Prostate gland (tissue), 2 donors: Measurements from ENCODE around the gene MDK. TPM values are rescaled to one million over a fixed set of nuclear protein-coding genes. Genes with fewer than 3 reads are reported as not detected.

ENCODE experiments used
- DNase-seq: peaks from one replicate; pipeline ENCODE4 v3.0.0-alpha.2; 2019; ENCODE audit warnings: low spot score
- H3K27ac ChIP-seq, 2 donors: fragments of 200-600 bp; sonication (generic); 2 replicates each; pipeline ENCODE4 v1.5.1; 2017 to 2019
- H3K27me3 ChIP-seq: fragments of 200-600 bp; sonication (generic); replicated peaks from 2 replicates; pipeline ENCODE4 v1.5.1; 2019; ENCODE audit not compliant: insufficient read depth
- H3K36me3 ChIP-seq, 2 donors: fragments of 200-600 bp; sonication (generic); 1 replicate in 1 of 2; 2 replicates in 1 of 2; pipeline versions ENCODE4 v1.5.1 to v1.8.1; 2017 to 2019
- H3K4me1 ChIP-seq: fragments of 200-600 bp; sonication (generic); replicated peaks from 2 replicates; pipeline ENCODE4 v1.5.1; 2019
- H3K4me3 ChIP-seq, 2 donors: fragments of 200-600 bp; sonication (generic); 2 replicates each; pipeline ENCODE4 v1.5.1; 2017 to 2019
- H3K9me3 ChIP-seq: fragments of 200-600 bp; sonication (generic); 2 replicates; pipeline ENCODE4 v1.5.1; 2017
- POLR2A ChIP-seq: fragments of 450-650 bp; IDR thresholded peaks from one replicate; pipeline ENCODE4 v1.6.1; 2016; ENCODE audit warnings: antibody characterized with exemption, mild to moderate bottlenecking
- POLR2AphosphoS5 ChIP-seq: sonication (generic); formaldehyde crosslinking; IDR thresholded peaks from one replicate; pipeline ENCODE4 v1.6.1; 2017; ENCODE audit warnings: antibody characterized with exemption
- WGBS: methylation state at CpG from one replicate; pipeline ENCODE4 v1.1.5; 2018; 5-methylcytosine and 5-hydroxymethylcytosine counted together
- intact Hi-C: fragments of 100-400 bp; cut with DNase I; formaldehyde crosslinking; loops from one replicate; pipeline ENCODE4 v1.14.2; 2022
- total RNA-seq, 2 donors: library from RNA; depleted of rRNA; stranded (reverse); fragments of >200 nt; gene quantifications; one replicate each; pipeline ENCODE4 v1.1.0, GENCODE V29; 2016
- TF ChIP-seq, protein P1 (sequence below), 4 experiments: fragments of 200-600 bp in 2 of 4; fragments of 450-650 bp in 2 of 4; sonication (generic) in 2 of 4; IDR thresholded peaks; 1 replicate in 3 of 4; 2 replicates in 1 of 4; pipeline ENCODE4 v1.5.1; 2016 to 2019; ENCODE audit warnings: antibody characterized with exemption in 4 of 4, mild to moderate bottlenecking in 2 of 4, moderate library complexity in 2 of 4

MDK gene
- total RNA-seq, 2 donors from 2014 or later = 71.6 to 164 TPM

DNA sequence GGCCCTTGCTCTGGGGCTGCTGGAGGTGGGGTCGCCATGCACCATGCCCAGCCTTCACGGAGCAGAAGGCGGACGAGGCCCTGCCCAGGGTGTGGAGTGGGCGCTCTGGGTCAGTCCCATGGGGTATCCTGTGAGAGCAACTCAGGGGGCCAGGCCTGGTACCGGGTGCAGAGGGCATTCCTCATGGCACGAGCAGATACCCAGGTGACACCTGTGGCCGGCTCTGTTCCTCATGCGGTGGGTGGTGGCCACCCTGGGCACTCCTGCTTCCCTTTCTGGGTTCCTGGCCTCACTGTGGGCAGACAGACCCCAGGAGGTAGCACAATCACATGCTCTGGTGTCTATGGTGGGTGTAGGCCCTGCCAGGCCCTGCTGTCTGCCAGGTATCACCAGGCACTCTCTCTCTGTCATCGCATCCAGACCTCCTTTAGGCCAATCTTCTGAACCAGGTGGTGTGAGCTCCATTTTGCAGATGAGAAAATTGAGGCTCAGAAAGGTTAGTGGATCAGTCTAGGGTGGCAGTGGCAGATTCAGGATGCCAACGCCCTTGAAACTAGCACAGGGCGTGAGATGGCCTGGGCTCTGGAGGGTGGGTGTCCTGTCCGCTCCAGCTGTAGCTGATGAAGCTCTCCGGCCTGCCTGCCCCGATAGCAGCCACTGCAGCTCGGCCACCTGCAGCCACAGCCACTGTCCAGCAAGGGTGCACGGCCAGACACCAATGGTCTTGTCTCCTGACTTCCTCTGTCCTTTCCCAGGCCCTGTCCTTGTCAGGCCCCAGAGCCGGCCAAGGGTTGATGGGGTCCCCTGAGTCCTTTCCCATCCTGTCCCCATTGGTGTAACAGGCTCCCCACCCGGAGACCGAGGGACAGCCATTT is 19.1 kb upstream of the MDK start:
- no peak for DNase-seq
- H3K4me3 ChIP-seq = no peak overlapping the region
- peaks cover 10% of the 10 kb centered on the region for H3K4me1 ChIP-seq
- H3K27ac ChIP-seq = peak overlapping the region; percentile 72 to 77
- H3K9me3 ChIP-seq = no peaks in the 10 kb centered on the region
- intact Hi-C loops = no loop called here
- 85% methylated on average over 20 of the region's 20 CpGs for WGBS
- no peak for TF ChIP-seq POLR2A
- TF ChIP-seq, protein P1, sequence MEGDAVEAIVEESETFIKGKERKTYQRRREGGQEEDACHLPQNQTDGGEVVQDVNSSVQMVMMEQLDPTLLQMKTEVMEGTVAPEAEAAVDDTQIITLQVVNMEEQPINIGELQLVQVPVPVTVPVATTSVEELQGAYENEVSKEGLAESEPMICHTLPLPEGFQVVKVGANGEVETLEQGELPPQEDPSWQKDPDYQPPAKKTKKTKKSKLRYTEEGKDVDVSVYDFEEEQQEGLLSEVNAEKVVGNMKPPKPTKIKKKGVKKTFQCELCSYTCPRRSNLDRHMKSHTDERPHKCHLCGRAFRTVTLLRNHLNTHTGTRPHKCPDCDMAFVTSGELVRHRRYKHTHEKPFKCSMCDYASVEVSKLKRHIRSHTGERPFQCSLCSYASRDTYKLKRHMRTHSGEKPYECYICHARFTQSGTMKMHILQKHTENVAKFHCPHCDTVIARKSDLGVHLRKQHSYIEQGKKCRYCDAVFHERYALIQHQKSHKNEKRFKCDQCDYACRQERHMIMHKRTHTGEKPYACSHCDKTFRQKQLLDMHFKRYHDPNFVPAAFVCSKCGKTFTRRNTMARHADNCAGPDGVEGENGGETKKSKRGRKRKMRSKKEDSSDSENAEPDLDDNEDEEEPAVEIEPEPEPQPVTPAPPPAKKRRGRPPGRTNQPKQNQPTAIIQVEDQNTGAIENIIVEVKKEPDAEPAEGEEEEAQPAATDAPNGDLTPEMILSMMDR (IDR thresholded peaks at IDR 0.05) = no peak
- TF ChIP-seq POLR2AphosphoS5 = no peak
- no peaks in the 10 kb centered on the region for H3K36me3 ChIP-seq
- H3K27me3 ChIP-seq = no peaks in the 10 kb centered on the region

DNA sequence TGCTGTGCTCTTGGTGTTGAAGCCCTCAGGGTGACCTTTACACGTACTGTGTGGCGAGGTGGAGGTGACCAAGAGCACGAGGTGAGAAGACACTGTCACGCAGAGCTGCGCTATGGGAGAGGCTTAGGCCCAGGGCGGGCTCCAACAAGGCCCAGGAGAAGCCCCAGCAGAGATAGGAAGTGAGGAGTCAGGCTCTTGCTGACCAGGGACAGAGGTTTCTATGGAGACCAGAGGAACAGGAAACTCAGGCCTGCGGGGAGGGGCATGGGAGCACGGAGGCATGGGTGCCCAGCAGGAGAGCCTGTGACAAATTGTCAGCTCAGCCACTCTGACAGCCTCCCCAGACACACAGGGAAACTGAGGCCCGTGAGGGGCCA is 18.4 kb upstream of the MDK start:
- no peak overlapping the region for H3K4me3 ChIP-seq
- DNase-seq = no peak
- H3K27ac ChIP-seq = peak overlapping the region in 1 of 2 donors; percentile 18
- WGBS = 59% methylated on average over 9 of the region's 9 CpGs
- TF ChIP-seq, protein P1 (IDR thresholded peaks at IDR 0.05) = no peak
- TF ChIP-seq POLR2A (no peak), POLR2AphosphoS5 (no peak)
- H3K36me3 ChIP-seq = no peaks in the 10 kb centered on the region
- H3K27me3 ChIP-seq = no peaks in the 10 kb centered on the region
- H3K4me1 ChIP-seq = peaks cover 10% of the 10 kb centered on the region
- H3K9me3 ChIP-seq = no peaks in the 10 kb centered on the region
- intact Hi-C loops = no loop called here

DNA sequence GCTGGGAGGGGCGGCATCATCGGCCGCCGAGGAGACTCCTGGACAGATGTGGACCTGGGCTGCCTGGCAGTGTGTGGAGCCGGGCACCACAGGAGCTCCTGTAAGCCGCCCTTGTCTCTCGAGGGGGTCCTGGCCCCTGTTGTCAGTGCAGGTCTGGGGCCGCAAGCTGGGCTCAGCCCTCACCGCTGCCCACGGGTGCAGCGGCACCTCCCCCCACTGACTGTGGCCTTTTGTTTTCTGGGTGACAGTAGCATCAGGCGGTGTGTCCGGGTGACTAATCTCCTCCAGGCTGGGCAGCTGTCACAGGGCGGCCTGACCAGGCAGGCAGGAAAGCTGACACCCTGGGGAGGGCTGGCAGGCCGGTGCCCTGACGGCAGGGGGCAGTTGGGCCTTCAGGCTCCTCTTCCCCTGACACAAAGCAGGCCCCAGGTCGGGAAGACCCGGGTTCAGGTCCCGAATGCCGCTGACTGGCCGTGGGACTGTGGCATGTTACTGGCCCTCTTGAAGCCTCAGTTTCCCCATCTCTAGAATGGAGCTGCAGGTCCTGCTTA is 17.9 kb upstream of the MDK start:
- 65% methylated on average over 18 of the region's 21 CpGs for WGBS

DNA sequence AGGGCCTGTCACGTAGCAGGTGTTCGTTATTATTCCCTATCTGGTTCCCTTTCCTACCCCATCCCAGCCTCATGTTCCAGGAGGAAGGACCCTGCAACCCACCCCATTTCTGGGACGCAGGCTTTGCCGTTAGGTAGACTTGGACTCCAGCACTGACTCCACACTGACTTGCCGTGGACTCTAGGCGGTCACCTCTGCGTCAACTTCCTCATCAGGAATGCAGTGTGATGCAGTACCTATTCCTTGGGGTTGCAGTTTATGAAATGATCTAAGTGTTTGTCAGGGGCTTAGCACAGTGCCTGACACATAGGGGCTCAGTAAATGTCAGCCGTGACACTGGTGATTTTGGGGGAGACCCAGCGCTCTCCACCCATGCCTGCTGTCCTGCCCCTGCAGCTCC is 17.4 kb upstream of the MDK start:
- no peaks in the 10 kb centered on the region for H3K27me3 ChIP-seq
- H3K36me3 ChIP-seq = no peaks in the 10 kb centered on the region
- TF ChIP-seq POLR2AphosphoS5 (no peak), POLR2A (no peak)
- TF ChIP-seq, protein P1 (IDR thresholded peaks at IDR 0.05) = no peak
- intact Hi-C loops = no loop called here
- 89% methylated on average over 9 of the region's 9 CpGs for WGBS
- H3K27ac ChIP-seq = no peak overlapping the region
- no peaks in the 10 kb centered on the region for H3K9me3 ChIP-seq
- no peak for DNase-seq
- H3K4me1 ChIP-seq = peaks cover 10% of the 10 kb centered on the region
- H3K4me3 ChIP-seq = no peak overlapping the region

More for the DNA sequence above, 17.9 kb upstream of the MDK start:
- Histone ChIP-seq H3K27ac (no peak overlapping the region), H3K4me1 (peaks cover 10% of the 10 kb centered on the region), H3K9me3 (no peaks in the 10 kb centered on the region), H3K27me3 (no peaks in the 10 kb centered on the region), H3K36me3 (no peaks in the 10 kb centered on the region), H3K4me3 (no peak overlapping the region)
- intact Hi-C loops = no loop called here
- TF ChIP-seq, protein P1 (IDR thresholded peaks at IDR 0.05) = peak in 1 of 4 experiments; percentile 57
- TF ChIP-seq POLR2A = no peak
- DNase-seq = no peak

DNA sequence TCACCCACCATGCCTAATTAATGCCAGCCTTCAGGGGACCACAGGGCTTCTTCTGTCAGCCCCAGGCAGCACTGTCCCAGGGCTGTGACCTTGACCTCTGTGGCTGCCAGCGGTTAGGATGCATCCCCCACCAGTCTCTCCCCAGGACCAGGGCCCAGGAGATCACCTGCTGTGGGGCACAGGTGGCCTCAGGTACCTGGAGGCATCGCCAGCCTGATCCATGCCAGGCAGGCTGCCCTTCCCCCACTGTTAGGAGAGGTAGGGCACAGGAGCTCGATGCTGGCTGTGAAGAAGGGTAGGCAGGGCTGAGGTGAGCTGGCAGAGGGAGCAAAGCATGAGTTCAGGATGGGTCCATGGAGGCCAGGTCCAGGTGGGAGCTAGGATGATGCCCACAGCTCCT is 16.7 kb upstream of the MDK start:
- Histone ChIP-seq H3K27me3 (no peaks in the 10 kb centered on the region), H3K4me3 (no peak overlapping the region), H3K9me3 (no peaks in the 10 kb centered on the region), H3K4me1 (peaks cover 10% of the 10 kb centered on the region), H3K27ac (no peak overlapping the region), H3K36me3 (no peaks in the 10 kb centered on the region)
- intact Hi-C loops = no loop called here
- 60% methylated on average over 2 of the region's 3 CpGs for WGBS
- TF ChIP-seq POLR2A (no peak), POLR2AphosphoS5 (no peak)
- TF ChIP-seq, protein P1 (IDR thresholded peaks at IDR 0.05) = no peak
- DNase-seq = no peak
